Chondrocyte (in vitro differentiated cells): ENCODE data around the gene CTIF. TPM values are rescaled to one million over a fixed set of nuclear protein-coding genes. Genes with fewer than 3 reads are reported as not detected.

Experiments used
- DNase-seq: peaks from one replicate; pipeline ENCODE4 v3.0.0; 2021; ENCODE audit warnings: mixed read lengths, low spot score
- H3K27ac Mint-ChIP-seq: one replicate; pipeline ENCODE4 v1.8.0; 2021; ENCODE audit warnings: mild to moderate bottlenecking, moderate library complexity, mixed read lengths; ENCODE audit not compliant: unreplicated experiment
- H3K27me3 Mint-ChIP-seq: 2 replicates; pipeline ENCODE4 v1.8.0; 2021; ENCODE audit warnings: low read depth, mixed read lengths
- H3K36me3 Mint-ChIP-seq: 2 replicates; pipeline ENCODE4 v1.8.0; 2021; ENCODE audit warnings: low read depth, mixed read lengths
- H3K4me1 Mint-ChIP-seq: 2 replicates; pipeline ENCODE4 v1.8.0; 2021; ENCODE audit warnings: low read depth, mild to moderate bottlenecking, mixed read lengths
- H3K4me3 Mint-ChIP-seq: one replicate; pipeline ENCODE4 v1.8.0; 2021; ENCODE audit warnings: mild to moderate bottlenecking, moderate library complexity, mixed read lengths; ENCODE audit not compliant: unreplicated experiment
- H3K9me3 Mint-ChIP-seq: 2 replicates; pipeline ENCODE4 v1.8.0; 2021; ENCODE audit warnings: low read depth, mixed read lengths
- total RNA-seq: library from RNA; stranded (reverse); gene quantifications from 3 replicates; pipeline ENCODE4 v1.2.1, GENCODE V29; 2021
- TF ChIP-seq, protein P1 (sequence below): fragments of 200-600 bp; sonication (generic); IDR thresholded peaks from 2 replicates; pipeline ENCODE4 v1.5.0; 2021; ENCODE audit warnings: antibody characterized with exemption, mild to moderate bottlenecking, moderate library complexity

The CTIF gene
- total RNA-seq, 1 donor from 2014 or later: 184 TPM

DNA sequence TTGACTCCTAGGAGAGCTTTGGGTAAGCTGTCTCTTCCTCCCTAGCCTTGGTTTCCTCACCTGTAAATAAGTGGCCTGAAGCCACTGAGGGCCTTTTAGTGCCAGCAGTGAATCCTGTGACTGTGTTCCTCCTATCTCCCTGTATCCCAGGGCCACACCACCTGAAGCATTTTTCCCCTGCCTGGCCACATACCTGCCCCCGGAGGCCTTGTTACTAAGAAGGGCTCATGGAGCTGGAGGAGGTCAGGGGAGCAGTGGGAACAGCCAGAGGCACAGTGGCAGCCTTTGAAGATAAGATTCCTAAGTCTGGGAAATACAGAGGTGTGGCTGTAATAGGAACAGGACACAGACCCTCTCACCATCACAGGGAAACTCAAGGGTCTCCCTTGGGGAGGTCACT, 249.5 kb downstream of the CTIF start:
- TF ChIP-seq, protein P1, sequence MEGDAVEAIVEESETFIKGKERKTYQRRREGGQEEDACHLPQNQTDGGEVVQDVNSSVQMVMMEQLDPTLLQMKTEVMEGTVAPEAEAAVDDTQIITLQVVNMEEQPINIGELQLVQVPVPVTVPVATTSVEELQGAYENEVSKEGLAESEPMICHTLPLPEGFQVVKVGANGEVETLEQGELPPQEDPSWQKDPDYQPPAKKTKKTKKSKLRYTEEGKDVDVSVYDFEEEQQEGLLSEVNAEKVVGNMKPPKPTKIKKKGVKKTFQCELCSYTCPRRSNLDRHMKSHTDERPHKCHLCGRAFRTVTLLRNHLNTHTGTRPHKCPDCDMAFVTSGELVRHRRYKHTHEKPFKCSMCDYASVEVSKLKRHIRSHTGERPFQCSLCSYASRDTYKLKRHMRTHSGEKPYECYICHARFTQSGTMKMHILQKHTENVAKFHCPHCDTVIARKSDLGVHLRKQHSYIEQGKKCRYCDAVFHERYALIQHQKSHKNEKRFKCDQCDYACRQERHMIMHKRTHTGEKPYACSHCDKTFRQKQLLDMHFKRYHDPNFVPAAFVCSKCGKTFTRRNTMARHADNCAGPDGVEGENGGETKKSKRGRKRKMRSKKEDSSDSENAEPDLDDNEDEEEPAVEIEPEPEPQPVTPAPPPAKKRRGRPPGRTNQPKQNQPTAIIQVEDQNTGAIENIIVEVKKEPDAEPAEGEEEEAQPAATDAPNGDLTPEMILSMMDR: no peak
- Mint-ChIP-seq H3K36me3 (peaks cover 34% of the 10 kb centered on the region), H3K4me1 (peaks cover 92% of the 10 kb centered on the region), H3K9me3 (no peaks in the 10 kb centered on the region), H3K27me3 (no peaks in the 10 kb centered on the region), H3K4me3 (no peak overlapping the region), H3K27ac (peak overlapping the region; percentile 45)
- DNase-seq: no peak

DNA sequence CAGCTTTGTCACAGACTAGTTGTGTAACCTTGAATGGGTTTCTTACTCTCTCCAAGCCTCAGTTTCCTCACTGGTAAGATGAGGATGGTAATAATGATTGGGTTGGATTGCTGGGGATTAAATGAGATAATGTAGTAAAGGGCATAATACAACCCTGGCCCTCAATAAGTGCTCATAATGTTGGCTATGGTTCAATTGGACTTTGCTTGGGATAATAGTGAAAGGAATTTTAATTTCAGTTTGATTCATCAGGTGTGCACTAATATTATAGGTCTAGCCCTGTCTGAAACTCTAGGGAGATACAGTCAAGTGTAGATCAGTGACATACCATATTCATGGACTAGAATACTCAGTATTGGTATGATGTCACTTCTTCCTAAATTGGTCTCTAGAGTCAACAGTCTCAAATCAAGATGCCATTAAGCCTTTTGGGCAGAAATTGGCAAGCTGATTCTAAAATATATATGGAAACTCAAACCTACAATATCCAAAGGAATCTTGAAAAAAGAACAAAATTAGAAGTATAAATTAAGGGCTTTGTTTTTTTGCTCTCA, 250.5 kb downstream of the CTIF start:
- TF ChIP-seq, protein P1: no peak

DNA sequence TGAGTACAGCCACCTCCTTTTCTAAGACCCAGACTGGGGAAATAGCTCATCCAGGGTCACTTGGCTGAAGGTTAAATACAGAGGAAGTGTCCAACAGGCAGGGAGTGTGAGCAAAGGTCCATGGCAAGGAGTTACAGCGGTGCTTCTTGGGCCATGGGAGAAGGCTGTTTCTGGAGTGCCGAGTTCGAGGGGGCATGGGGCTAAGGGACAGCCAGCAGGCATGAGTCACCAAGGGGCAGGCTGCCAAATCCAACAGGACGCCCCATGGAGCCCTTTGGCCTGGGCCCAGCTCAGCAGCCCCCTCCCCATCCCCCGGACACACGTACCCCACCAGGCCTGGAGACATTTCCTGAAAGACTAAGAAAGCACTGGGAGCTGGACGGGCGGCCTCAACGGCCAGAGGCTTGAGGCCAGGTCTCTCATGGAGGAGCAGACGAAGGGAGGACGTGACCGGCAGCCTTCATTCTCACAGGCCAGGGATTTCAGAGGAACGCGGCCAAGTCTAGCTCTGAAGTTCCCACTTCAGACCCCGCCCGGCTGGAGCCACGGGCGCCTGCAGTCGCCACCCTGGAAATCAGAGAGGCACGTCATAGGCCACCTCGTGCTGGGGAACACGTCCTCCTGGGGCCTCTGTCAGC, 251.5 kb downstream of the CTIF start:
- peaks cover 23% of the 10 kb centered on the region for H3K36me3 Mint-ChIP-seq
- TF ChIP-seq, protein P1: no peak
- H3K27ac Mint-ChIP-seq: peak overlapping the region; percentile 97
- no peak overlapping the region for H3K4me3 Mint-ChIP-seq
- no peaks in the 10 kb centered on the region for H3K27me3 Mint-ChIP-seq
- H3K9me3 Mint-ChIP-seq: no peaks in the 10 kb centered on the region
- peaks cover 87% of the 10 kb centered on the region for H3K4me1 Mint-ChIP-seq
- DNase-seq: peak; percentile 93

More for the DNA sequence above, 250.5 kb downstream of the CTIF start:
- H3K9me3 Mint-ChIP-seq: no peaks in the 10 kb centered on the region
- DNase-seq: no peak
- H3K36me3 Mint-ChIP-seq: peaks cover 27% of the 10 kb centered on the region
- H3K27me3 Mint-ChIP-seq: no peaks in the 10 kb centered on the region
- H3K27ac Mint-ChIP-seq: peak overlapping the region; percentile 22
- no peak overlapping the region for H3K4me3 Mint-ChIP-seq
- H3K4me1 Mint-ChIP-seq: peaks cover 91% of the 10 kb centered on the region

DNA sequence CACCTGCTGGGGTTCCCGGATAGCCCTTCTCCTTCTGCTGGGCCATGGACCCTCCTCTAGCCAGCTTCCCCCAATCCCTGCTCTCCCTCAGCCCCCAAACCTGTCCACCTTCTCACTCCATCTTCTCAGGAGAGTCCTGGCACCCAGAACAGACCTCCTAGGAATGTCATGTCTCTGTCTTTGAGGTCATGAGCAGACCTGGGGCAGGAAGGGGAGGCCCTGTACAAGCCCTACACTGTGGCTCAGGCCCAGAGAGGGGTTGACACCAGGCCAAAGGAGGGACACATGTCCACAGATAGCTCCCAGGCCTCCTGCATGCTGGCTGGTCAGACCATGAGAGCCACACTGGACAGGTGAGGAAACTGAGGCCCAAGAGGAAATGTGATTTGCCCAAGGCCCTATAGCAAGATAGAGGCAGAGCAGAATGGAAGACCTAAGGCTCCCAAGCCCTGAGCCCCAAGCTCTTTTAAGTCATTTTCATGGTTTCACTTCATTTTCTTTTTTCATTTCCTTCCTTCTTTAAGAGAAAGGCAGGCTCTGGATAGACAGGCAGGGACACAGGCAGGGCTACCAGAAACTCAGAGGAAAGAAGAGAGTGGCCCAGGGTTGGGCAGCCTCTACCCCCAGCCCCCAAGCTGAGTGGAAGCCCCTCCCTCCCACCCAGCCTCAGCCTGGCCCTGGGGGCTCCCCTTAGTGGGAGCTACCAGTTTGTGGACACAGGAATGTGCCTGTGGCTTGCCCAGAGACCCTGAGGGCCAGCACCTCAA, 252.2 kb downstream of the CTIF start:
- TF ChIP-seq, protein P1: no peak
- peak; percentile 33 for DNase-seq
- peak overlapping the region; percentile 97 for H3K27ac Mint-ChIP-seq
- H3K4me3 Mint-ChIP-seq: no peak overlapping the region
- no peaks in the 10 kb centered on the region for H3K9me3 Mint-ChIP-seq
- H3K36me3 Mint-ChIP-seq: peaks cover 23% of the 10 kb centered on the region
- peaks cover 82% of the 10 kb centered on the region for H3K4me1 Mint-ChIP-seq
- H3K27me3 Mint-ChIP-seq: no peaks in the 10 kb centered on the region

DNA sequence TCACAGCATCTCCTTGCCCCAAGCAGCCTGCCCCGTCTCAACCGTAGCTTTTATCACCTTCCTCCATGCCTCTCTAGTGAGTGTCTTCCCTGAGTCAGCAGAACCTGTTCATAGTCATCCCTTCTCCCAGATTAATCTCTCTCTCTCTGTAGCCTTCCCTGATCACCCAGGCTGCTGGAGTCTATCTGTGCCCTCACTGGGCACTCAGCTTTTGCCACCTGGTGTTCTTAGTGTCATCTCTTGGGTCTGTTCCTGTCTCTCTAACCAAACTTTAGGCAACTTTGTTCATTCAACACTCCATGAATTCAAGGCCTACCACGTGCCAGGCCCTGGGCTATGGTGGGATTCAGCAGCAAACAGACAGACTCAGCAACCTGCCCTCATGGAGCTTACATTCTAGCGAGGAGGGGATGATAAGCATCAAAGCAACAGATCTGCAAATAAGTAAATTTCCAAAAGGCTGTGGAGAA, 252.8 kb downstream of the CTIF start:
- no peak for DNase-seq
- Mint-ChIP-seq H3K4me1 (peaks cover 77% of the 10 kb centered on the region), H3K9me3 (no peaks in the 10 kb centered on the region), H3K36me3 (peaks cover 24% of the 10 kb centered on the region), H3K4me3 (no peak overlapping the region), H3K27ac (peak overlapping the region; percentile 81), H3K27me3 (no peaks in the 10 kb centered on the region)
- TF ChIP-seq, protein P1: no peak
